ENCODE measurements around the gene ANXA10. TPM values are rescaled to one million over a fixed set of nuclear protein-coding genes. Genes with fewer than 3 reads are reported as not detected.
"Not testable (repeated sequence)": the region's sequence is repeated elsewhere in the genome, so short reads cannot be mapped to it uniquely, and the experiment has no call there.

Gene ANXA10
- total RNA-seq, 2 donors from 2014 or later: not detected

DNA sequence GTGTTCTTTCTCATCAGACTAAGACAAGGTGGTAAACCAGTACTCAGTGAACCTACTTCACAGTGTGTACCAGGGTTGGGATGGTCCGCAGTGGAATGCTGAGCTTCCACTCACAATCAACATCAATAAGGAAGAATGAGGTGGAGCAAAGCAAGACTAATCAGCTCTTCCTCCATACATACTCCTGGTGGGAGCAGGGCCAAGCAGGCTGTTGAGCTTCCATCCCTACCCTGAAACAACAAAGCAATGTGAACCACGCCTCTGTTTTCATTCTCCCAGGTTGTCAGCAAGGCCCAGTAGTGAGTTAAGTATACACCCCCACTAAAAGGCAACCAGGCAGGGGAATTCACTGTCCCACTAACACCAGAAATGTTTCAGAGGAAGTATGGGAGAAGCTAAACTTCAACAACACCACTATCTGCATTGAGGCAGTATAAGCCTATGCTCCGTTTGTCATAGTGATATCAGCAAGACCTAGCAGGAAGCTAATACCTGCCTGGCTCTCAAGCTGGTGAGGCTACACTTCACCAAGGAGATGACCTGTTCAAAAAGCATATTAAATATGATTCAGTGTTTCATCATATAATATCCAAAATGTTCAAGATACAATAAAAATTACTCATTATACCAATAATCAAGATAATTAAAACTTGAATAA, 116.7 kb downstream of the ANXA10 start:
- Mint-ChIP-seq H3K9me3 (peaks cover 4% of the 10 kb centered on the region), H3K27me3 (no peaks in the 10 kb centered on the region), H3K36me3 (ENCODE audit: low read depth) (peaks cover 6% of the 10 kb centered on the region)

DNA sequence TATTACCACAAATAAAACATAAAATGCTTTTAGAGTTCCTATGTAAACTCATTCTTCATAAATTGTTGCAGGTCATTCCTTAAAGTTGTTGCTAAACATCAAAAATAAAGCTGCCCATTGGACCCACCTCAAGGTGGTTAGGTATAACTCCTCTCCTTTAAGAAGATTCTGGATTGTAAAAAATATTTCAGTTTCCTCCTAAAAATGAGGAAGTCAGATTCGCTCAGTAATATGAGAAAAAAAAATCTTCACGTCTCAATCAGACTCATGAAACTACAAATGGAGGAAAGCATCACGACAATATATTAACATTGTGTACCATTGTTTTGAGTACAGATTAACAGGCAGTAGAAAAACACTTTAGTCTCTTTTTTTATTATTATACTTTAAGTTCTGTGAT, 120.3 kb downstream of the ANXA10 start:
- H3K4me1 Mint-ChIP-seq: no peaks in the 10 kb centered on the region

More for the DNA sequence above, 116.7 kb downstream of the ANXA10 start:
- no peak overlapping the region for H3K27ac Mint-ChIP-seq
- H3K4me1 Mint-ChIP-seq: no peaks in the 10 kb centered on the region
- H3K4me3 Mint-ChIP-seq: no peak overlapping the region
- ATAC-seq (replicated peaks): no peak

DNA sequence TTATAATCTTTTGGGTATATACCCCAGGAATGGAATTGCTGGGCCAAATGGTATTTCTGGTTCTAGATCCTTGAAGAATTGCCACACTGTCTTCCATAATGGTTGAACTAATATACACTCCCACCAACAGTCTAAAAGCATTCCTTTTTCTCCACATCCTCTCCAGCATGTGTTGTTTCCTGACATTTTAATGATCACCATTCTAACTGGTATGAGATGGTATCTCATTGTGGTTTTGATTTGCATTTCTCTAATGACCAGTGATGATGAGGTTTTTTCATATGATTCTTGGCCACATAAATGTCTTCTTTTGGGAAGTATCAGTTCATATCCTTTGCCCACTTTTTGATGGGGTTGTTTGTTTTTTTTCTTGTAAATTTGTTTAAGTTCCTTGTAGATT, 121.2 kb downstream of the ANXA10 start:
- H3K36me3 Mint-ChIP-seq (ENCODE audit: low read depth): peaks cover 50% of the 10 kb centered on the region
- not testable (repeated sequence) for H3K4me3 Mint-ChIP-seq; H3K4me1 Mint-ChIP-seq; ATAC-seq (replicated peaks); H3K27me3 Mint-ChIP-seq; H3K27ac Mint-ChIP-seq; H3K9me3 Mint-ChIP-seq

More for the DNA sequence above, 120.3 kb downstream of the ANXA10 start:
- no peak overlapping the region for H3K27ac Mint-ChIP-seq
- no peaks in the 10 kb centered on the region for H3K27me3 Mint-ChIP-seq
- H3K36me3 Mint-ChIP-seq (ENCODE audit: low read depth): peaks cover 41% of the 10 kb centered on the region
- no peak for ATAC-seq (replicated peaks)
- no peak overlapping the region for H3K4me3 Mint-ChIP-seq
- no peaks in the 10 kb centered on the region for H3K9me3 Mint-ChIP-seq

DNA sequence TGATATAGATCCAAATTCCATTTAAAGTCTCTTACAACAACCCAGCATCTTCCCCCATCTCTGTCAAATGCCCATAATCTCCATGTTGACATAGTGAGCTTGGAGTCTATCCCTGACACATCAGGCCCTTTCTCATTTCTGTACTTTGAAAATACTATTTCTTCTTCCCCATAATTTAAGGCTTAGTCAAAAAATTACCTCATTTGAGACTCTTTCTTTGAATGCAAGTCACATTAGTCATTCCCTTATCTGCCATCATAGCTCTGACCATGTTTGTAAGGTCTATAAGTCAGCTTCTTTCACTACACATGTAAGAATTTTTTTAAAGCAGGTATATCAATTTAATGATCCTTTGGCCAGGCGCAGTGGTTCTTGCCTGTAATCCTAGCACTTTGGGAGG, 126.3 kb downstream of the ANXA10 start:
- Mint-ChIP-seq H3K9me3 (no peaks in the 10 kb centered on the region), H3K4me1 (no peaks in the 10 kb centered on the region), H3K4me3 (no peak overlapping the region), H3K27me3 (no peaks in the 10 kb centered on the region), H3K27ac (no peak overlapping the region), H3K36me3 (ENCODE audit: low read depth) (peaks cover 96% of the 10 kb centered on the region)
- peak; percentile 37 for ATAC-seq (replicated peaks)

DNA sequence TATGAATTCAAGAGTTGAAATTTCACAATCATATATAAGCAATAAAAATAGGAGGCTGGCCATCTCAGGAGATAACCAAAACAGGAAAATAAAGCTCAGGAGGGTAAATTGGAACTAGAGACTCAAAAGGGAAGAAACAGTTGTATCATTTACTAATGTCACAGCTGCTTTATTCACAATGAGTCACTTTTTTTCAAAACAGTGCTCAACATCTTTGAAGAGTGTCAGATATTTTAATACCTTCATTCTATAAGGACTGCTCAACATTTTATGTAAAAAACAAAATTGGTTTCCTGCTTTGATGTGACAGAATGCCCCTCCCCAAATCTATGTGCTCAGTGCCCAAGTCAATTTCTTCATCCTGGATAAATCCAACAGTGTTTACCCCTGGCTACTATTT, 128.6 kb downstream of the ANXA10 start:
- H3K4me3 Mint-ChIP-seq: no peak overlapping the region
- no peaks in the 10 kb centered on the region for H3K9me3 Mint-ChIP-seq
- H3K27me3 Mint-ChIP-seq: no peaks in the 10 kb centered on the region
- no peak for ATAC-seq (replicated peaks)
- H3K36me3 Mint-ChIP-seq (ENCODE audit: low read depth): peaks cover 94% of the 10 kb centered on the region
- no peaks in the 10 kb centered on the region for H3K4me1 Mint-ChIP-seq
- no peak overlapping the region for H3K27ac Mint-ChIP-seq

DNA sequence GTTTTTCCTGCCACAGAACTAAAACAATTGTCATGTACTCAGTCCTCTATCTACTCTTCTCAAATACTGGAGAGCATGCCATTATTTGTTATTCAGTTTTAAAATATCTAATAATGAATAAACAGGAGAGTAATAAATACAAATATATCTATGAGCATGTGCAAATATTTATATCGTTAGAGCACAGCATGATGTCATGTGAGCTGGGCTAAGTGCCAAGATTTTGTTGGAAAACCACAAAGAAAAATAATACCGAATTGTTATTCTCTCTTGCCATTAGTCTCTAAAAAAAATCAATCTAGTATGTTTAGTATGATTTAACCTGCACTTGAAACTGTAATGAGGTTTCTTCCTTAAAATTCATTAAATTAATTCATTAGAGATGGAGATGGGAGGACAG, 129.0 kb downstream of the ANXA10 start:
- H3K9me3 Mint-ChIP-seq: no peaks in the 10 kb centered on the region
- no peaks in the 10 kb centered on the region for H3K4me1 Mint-ChIP-seq
- no peak overlapping the region for H3K27ac Mint-ChIP-seq
- H3K27me3 Mint-ChIP-seq: no peaks in the 10 kb centered on the region
- ATAC-seq (replicated peaks): no peak
- no peak overlapping the region for H3K4me3 Mint-ChIP-seq
- peaks cover 94% of the 10 kb centered on the region for H3K36me3 Mint-ChIP-seq (ENCODE audit: low read depth)

Other genes starting within 250 kb of the ANXA10 start
- gene DDX60, start 226.2 kb downstream of the ANXA10 start, total RNA-seq: 1 to 10 TPM; 4.6 to 9.3 TPM